AG10803 (cell line): ENCODE results near the gene SPINK1.

ENCODE experiments used
- DNase-seq: peaks from one replicate; pipeline ENCODE4 v3.0.0; 2010; ENCODE audit warnings: low read depth
- H3K4me3 ChIP-seq: 2 replicates; pipeline ENCODE4 v1.5.1; 2011; ENCODE audit warnings: mild to moderate bottlenecking, low read length, control low read depth
- CTCF ChIP-seq: conservative IDR thresholded peaks from 2 replicates; pipeline ENCODE4 v1.5.1; 2011; ENCODE audit warnings: mild to moderate bottlenecking, low read length, control low read depth, inconsistent platforms

The SPINK1 gene

GRCh38 chr5:147801461-147801860 lies 30.0 kb downstream of the SPINK1 start:
- DNase-seq: no peak
- H3K4me3 ChIP-seq: no peak overlapping the region
- TF ChIP-seq CTCF: no peak

GRCh38 chr5:147800491-147800890 lies 31.0 kb downstream of the SPINK1 start:
- TF ChIP-seq CTCF: no peak
- H3K4me3 ChIP-seq: no peak overlapping the region
- no peak for DNase-seq

DNA sequence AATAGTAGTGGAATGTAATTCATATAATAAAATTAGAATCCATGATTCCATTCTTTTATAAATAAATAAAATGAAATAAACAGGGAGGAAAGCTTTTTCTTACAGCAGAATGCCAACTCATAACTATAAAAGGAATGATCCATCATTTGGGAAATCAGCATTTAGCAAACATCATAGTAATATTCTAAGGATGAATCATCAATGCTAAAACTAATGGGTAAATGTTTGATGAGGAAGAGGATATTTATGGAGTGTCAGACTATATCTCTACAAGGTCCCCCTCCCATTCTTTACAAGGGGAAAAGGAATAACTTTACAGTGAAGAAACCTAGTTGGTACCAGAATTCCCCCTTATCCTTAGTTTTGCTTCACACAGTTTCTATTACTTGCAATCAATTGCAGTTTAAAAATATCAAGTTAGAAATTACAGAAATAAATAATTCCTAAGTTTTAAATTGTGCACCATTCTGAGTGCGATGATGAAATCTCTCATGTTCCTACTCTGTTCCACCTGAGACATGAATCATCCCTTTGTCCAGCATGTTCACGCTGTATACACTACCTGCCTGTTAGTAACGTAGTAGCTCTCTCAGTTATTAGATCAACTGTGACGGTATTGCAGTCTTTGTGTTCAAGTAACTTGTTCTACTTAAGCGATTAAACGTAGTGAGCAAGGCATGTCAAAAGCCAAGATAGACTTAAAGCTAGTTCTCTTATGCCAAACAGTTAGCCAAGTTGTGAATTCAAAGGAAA lies 34.7 kb downstream of the SPINK1 start:
- DNase-seq: no peak
- TF ChIP-seq CTCF: no peak
- H3K4me3 ChIP-seq: no peak overlapping the region

DNA sequence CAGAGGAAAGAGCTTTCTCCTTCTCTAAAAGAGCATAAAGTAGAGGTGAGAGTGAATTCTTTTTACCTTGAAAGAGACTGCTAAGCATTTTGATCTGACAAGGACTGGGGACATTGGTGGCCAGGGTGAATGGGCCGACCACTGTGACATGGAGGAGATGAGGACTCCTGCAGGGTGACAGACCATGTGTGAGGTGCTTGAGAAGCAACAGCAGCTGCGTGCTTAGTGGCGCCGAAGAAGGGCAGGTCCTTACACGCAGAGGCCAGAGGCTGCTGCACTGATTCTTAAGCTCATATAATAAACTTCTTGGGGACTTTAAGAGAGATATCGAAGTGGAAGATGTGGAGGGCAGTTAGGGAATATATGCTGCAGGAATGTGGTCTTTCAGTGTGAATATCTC lies 40.3 kb downstream of the SPINK1 start:
- DNase-seq: no peak
- H3K4me3 ChIP-seq: no peak overlapping the region
- TF ChIP-seq CTCF: no peak

DNA sequence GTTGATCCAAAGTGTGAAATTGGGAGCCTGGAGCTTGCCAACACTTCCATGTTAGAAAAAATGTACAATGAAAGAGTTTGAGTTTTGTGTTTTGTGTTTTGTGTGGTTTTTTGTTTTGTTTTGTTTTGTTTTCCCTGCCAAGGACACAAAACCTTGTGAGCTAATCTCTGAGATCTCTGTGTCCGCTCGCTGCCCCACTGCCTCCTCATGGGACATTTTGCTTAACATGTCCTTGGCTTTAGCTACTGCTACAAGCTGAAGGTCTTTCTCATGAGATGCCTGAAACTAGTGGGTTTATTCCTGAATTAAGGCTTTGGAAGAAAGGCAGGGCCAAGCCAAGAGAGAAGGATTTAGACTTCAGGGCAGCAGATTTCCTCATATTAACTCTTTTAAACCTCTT lies 41.7 kb downstream of the SPINK1 start:
- H3K4me3 ChIP-seq: no peak overlapping the region
- no peak for TF ChIP-seq CTCF
- no peak for DNase-seq

- no peak overlapping the region for H3K4me3 ChIP-seq
- no peak for DNase-seq
- TF ChIP-seq CTCF: no peak
These were observed 43.4 kb downstream of the SPINK1 start for GRCh38 chr5:147788023-147788422.

DNA sequence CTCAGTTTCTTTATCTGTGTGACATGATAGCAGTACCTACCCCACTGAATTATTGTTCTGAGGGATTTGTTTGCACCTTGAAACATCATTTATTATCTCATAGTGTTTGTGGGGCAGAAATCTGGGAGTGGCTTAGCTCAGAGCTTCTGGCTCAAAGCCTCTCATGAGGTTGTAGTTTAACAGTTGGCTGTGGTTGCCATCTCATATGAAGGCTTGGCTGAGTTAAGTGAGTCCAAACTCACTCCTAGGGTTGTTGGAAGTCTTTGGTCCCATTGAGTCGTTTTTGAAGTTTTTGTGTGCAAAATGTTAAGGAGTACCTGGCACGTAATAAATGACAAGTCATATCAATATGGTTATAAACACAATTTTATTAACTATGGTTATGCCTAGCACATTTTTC lies 45.3 kb downstream of the SPINK1 start:
- TF ChIP-seq CTCF: no peak
- H3K4me3 ChIP-seq: no peak overlapping the region
- DNase-seq: no peak
